NCI-H526 treated with DMSO at 0.1 percent for 48 hours (cell line): ENCODE data around the gene ADIG.
A peak's percentile ranks its signal among the peaks of the same experiment; 100 is the strongest.
"Not testable (repeated sequence)": the region's sequence is repeated elsewhere in the genome, so short reads cannot be mapped to it uniquely, and the experiment has no call there.

ENCODE experiments used
- DNase-seq: peaks from one replicate; lab custom pipeline; 2025; lab: John Stamatoyannopoulos, UW

ADIG gene

GRCh38 chr20:38573413-38573812 lies 7.6 kb upstream of the ADIG start:
- DNase-seq = no peak

- no peak for DNase-seq
These were observed 1.6 kb upstream of the ADIG start for GRCh38 chr20:38579219-38579910.

- no peak for DNase-seq
These were observed 1.1 kb upstream of the ADIG start for GRCh38 chr20:38579921-38580320.

- DNase-seq = no peak
These were observed 897 bp downstream of the ADIG start for GRCh38 chr20:38581830-38582358.

- no peak for DNase-seq
These were observed 2.3 kb downstream of the ADIG start for GRCh38 chr20:38583306-38583705.

GRCh38 chr20:38584099-38584763 lies 3.2 kb downstream of the ADIG start:
- no peak for DNase-seq

- DNase-seq = no peak
These were observed 4.6 kb downstream of the ADIG start for GRCh38 chr20:38585404-38586180.

- no peak for DNase-seq
These were observed 5.2 kb downstream of the ADIG start for GRCh38 chr20:38586181-38586525.

GRCh38 chr20:38588303-38588702 lies 7.3 kb downstream of the ADIG start:
- no peak for DNase-seq

- DNase-seq = no peak
These were observed 8.4 kb downstream of the ADIG start for GRCh38 chr20:38589351-38589750.

- DNase-seq = no peak
These were observed 9.1 kb downstream of the ADIG start for GRCh38 chr20:38589967-38590675.

GRCh38 chr20:38590676-38591473 lies 9.9 kb downstream of the ADIG start:
- no peak for DNase-seq

- DNase-seq = no peak
These were observed 10.7 kb downstream of the ADIG start for GRCh38 chr20:38591474-38592410.

GRCh38 chr20:38592411-38592790 lies 11.4 kb downstream of the ADIG start:
- not testable (repeated sequence) for DNase-seq

GRCh38 chr20:38594281-38594680 lies 13.3 kb downstream of the ADIG start:
- not testable (repeated sequence) for DNase-seq

GRCh38 chr20:38595886-38596285 lies 14.9 kb downstream of the ADIG start:
- DNase-seq = not testable (repeated sequence)

- DNase-seq = no peak
These were observed 18.4 kb downstream of the ADIG start for GRCh38 chr20:38599410-38599882.

- DNase-seq = no peak
These were observed 19.1 kb downstream of the ADIG start for GRCh38 chr20:38600057-38600456.

- peak; percentile 26 for DNase-seq
These were observed 20.5 kb downstream of the ADIG start, which contains the start of gene ARHGAP40 for GRCh38 chr20:38601216-38602184. TSS of gene ARHGAP40 (plus strand) at chr20:38601809.
